Measurements from ENCODE around the gene KREMEN2.

- no peak for TF ChIP-seq POLR2AphosphoS5 (IDR thresholded peaks at IDR 0.05; ENCODE audit: low read depth, low read length)
- TF ChIP-seq POLR2A (IDR thresholded peaks at IDR 0.05; ENCODE audit: low read depth, low read length) = no peak
- no peak for TF ChIP-seq TAF1 (IDR thresholded peaks at IDR 0.05; ENCODE audit: low read depth, low read length)
- TF ChIP-seq SPI1 (IDR thresholded peaks at IDR 0.05; ENCODE audit: low read depth, low read length) = no peak
- TF ChIP-seq PAX5 (IDR thresholded peaks at IDR 0.05; ENCODE audit: insufficient read depth, low read length, severe bottlenecking) = no peak
These were observed 30.9 kb upstream of the KREMEN2 start for GRCh38 chr16:2933136-2933535.

Measured in GM12891 (cell line).